Measurements from ENCODE around the gene SLC25A44.
"Not testable (repeated sequence)": the region's sequence is repeated elsewhere in the genome, so short reads cannot be mapped to it uniquely, and the experiment has no call there.

The SLC25A44 gene

DNA sequence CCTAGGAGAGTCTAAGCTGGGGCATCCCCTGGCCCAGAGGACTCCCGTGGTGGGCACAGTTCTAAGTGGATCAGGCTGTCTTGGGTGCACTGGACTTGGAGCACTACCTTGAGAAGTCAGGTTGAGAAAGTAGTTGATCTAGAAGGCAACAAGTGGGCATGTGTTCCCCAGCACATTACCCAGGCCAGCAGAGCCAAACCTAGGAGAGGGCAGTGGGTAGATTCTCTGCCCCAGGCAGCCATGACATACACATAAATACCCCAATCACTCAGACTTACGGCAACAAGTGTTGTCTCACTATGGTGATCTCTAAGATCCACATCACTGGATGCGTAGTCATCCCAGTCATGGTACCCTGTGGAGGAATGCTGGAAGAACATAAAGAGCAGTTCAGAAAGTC, 17.3 kb downstream of the SLC25A44 start:
- TF ChIP-seq, protein P1, sequence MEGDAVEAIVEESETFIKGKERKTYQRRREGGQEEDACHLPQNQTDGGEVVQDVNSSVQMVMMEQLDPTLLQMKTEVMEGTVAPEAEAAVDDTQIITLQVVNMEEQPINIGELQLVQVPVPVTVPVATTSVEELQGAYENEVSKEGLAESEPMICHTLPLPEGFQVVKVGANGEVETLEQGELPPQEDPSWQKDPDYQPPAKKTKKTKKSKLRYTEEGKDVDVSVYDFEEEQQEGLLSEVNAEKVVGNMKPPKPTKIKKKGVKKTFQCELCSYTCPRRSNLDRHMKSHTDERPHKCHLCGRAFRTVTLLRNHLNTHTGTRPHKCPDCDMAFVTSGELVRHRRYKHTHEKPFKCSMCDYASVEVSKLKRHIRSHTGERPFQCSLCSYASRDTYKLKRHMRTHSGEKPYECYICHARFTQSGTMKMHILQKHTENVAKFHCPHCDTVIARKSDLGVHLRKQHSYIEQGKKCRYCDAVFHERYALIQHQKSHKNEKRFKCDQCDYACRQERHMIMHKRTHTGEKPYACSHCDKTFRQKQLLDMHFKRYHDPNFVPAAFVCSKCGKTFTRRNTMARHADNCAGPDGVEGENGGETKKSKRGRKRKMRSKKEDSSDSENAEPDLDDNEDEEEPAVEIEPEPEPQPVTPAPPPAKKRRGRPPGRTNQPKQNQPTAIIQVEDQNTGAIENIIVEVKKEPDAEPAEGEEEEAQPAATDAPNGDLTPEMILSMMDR (IDR thresholded peaks at IDR 0.05; ENCODE audit: low read depth, low read length, missing control alignments) = no peak
- DNase-seq (ENCODE audit: extremely low read depth, low read depth) = no peak

DNA sequence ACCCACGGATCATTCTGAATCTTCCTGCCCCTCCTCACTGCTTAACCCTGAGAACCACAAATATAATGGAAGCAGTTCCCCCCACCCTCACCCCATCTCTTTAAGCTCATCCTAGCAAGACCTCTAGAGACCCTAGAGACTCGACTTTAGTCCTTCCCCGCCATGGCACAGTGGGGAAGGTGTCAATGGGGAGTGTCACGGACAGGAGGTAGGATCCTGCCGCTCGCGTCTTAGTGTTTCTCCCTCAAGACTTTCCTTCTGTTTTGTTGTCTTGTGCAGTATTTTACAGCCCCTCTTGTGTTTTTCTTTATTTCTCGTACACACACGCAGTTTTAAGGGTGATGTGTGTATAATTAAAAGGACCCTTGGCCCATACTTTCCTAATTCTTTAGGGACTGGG, 18.2 kb downstream of the SLC25A44 start:
- TF ChIP-seq, protein P1 (IDR thresholded peaks at IDR 0.05; ENCODE audit: low read depth, low read length, missing control alignments) = no peak
- H3K4me3 ChIP-seq (replicated peaks; ENCODE audit: low read depth, low read length) = peak overlapping the region; percentile 60
- no peak for DNase-seq (ENCODE audit: extremely low read depth, low read depth)

More for the DNA sequence above, 17.3 kb downstream of the SLC25A44 start:
- no peak overlapping the region for H3K4me3 ChIP-seq (replicated peaks; ENCODE audit: low read depth, low read length)

DNA sequence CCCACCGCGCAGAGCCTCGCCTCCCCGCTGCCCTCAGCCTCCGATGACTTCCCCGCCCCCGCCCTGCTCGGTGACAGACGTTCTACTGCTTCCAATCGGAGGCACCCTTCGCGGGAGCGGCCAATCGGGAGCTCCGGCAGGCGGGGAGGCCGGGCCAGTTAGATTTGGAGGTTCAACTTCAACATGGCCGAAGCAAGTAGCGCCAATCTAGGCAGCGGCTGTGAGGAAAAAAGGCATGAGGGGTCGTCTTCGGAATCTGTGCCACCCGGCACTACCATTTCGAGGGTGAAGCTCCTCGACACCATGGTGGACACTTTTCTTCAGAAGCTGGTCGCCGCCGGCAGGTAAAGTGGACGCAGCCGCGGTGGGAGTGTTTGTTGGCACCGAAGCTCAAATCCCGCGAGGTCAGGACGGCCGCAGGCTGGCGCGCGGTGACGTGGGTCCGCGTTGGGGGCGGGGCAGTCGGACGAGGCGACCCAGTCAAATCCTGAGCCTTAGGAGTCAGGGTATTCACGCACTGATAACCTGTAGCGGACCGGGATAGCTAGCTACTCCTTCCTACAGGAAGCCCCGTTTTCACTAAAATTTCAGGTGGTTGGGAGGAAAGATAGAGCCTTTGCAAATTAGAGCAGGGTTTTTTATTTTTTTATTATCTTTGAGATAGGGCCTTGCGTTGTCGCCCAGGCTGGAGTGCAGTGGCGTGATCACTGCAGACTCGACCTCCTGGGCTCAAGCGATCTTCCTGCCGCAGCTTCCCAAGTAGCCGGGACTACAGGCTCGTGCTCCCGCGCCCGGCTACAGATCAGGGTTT, 19.1 kb downstream of the SLC25A44 start, which contains the start of gene PMF1:
Gene PMF1, plus strand, starts transcription at position 175 of the 811 bp plus-strand sequence. Its CDS starts 9 bp downstream, at position 184.
- TF ChIP-seq, protein P1 (IDR thresholded peaks at IDR 0.05; ENCODE audit: low read depth, low read length, missing control alignments) = no peak
- peak within 1 kb of the TSS; percentile 60 for H3K4me3 ChIP-seq (replicated peaks; ENCODE audit: low read depth, low read length)
- DNase-seq (ENCODE audit: extremely low read depth, low read depth) = peak; percentile 87

DNA sequence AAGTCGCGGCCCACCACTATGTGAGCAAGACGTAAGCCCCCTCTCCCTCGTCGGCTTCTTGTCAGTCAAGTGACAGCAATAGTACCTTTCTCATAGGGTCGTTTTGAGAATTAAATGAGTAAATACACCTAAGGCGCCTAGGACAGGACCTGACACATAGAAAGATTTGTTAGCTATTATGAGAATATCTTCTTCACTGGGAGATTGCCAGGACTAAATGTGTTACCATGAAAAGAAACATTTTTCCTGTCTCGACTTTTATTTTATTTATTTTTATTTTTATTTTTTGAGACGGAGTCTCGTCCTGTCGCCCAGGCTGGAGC, 19.7 kb downstream of the SLC25A44 start:
- H3K4me3 ChIP-seq (replicated peaks; ENCODE audit: low read depth, low read length) = peak overlapping the region; percentile 60
- no peak for DNase-seq (ENCODE audit: extremely low read depth, low read depth)
- TF ChIP-seq, protein P1 (IDR thresholded peaks at IDR 0.05; ENCODE audit: low read depth, low read length, missing control alignments) = no peak

GRCh38 chr1:156214024-156214748, 20.3 kb downstream of the SLC25A44 start:
- peak overlapping the region; percentile 60 for H3K4me3 ChIP-seq (replicated peaks; ENCODE audit: low read depth, low read length)
- DNase-seq (ENCODE audit: extremely low read depth, low read depth) = no peak
- TF ChIP-seq, protein P1 (IDR thresholded peaks at IDR 0.05; ENCODE audit: low read depth, low read length, missing control alignments) = no peak

DNA sequence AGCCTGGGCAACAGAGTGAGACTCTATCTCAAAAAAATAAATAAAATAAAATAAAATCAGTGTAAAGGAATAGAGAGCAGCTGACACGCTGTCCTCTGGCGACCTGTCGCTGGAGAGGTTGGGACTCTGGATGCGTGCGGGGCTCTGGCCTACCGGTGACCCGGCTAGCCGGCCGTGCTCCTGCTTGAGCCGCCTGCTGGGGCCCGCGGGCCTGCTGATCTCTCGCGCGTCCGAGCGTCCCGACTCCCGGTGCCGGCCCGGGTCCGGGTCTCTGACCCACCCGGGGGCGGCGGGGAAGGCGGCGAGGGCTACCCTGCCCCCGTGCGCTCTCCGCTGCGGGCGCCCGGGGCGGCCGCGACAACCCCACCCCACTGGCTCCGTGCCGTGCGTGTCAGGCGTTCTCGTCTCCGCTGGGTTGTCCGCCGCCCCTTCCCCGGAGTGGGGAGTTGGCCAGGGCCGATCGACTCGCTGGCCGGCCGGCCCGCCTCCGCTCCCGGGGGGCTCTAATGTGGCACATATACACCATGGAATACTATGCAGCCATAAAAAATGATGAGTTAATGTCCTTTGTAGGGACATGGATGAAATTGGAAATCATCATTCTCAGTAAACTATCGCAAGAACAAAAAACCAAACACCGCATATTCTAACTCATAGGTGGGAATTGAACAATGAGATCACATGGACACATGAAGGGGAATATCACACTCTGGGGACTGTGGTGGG, 22.6 kb downstream of the SLC25A44 start:
- H3K4me3 ChIP-seq (replicated peaks; ENCODE audit: low read depth, low read length); DNase-seq (ENCODE audit: extremely low read depth, low read depth): not testable (repeated sequence)

- H3K4me3 ChIP-seq (replicated peaks; ENCODE audit: low read depth, low read length) = no peak overlapping the region
- no peak for DNase-seq (ENCODE audit: extremely low read depth, low read depth)
- TF ChIP-seq, protein P1 (IDR thresholded peaks at IDR 0.05; ENCODE audit: low read depth, low read length, missing control alignments) = no peak
Measured at GRCh38 chr1:156217871-156218270, 24.0 kb downstream of the SLC25A44 start.

All from HFF-Myc (cell line).